Measurements from ENCODE around the gene ATP2A3.
"Not testable (repeated sequence)": the region's sequence is repeated elsewhere in the genome, so short reads cannot be mapped to it uniquely, and the experiment has no call there.

Gene ATP2A3

DNA sequence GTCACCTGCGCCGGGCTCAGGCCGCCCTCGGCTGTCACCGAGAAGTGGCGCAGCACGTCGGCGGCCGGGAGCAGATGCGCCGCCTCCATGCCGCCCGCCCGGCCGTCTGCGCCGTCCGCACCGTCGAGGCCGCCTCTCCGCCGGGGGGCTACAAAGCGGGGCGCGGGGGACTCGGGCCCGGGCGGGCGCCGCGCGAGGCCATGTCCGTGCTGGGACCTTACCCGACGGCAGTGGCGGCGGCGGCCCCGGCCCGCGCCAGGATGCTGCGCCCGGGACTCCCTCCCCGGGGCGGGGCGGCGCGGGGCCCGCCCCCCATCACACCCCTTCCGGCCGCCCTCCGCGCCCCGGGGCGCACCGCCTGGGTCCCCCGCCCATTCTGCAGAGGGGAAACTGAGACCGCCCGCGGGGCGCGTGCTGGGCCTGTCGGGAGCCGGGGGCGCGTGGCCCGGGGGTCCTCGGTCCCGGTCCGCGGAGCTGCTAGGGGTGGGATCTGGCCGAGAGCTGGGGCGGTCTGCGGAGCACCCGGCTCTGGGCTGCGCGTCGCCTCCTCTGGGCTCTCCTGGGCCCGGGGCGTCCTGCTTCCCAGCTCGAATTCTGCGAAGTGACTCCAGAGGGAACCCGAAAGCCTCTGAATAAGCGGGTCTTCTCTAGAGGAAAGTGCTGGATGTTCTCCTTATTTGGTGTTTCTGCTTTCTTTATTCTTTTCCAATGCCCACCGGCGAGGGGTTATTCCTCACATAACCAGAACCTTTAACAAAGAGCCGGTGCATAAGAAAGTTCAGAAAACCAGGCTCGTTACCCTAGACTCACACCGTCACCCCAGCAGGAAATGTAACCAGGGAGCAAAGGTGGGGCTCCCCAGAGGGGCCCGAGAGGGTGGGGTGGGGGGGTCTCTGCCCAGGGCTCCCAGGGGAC is at the start of gene ATP2A3:
Gene ATP2A3, minus strand, starts transcription at position 235 of the 915 bp plus-strand sequence. Its CDS starts 146 bp downstream, at position 89.
- no peak for DNase-seq

DNA sequence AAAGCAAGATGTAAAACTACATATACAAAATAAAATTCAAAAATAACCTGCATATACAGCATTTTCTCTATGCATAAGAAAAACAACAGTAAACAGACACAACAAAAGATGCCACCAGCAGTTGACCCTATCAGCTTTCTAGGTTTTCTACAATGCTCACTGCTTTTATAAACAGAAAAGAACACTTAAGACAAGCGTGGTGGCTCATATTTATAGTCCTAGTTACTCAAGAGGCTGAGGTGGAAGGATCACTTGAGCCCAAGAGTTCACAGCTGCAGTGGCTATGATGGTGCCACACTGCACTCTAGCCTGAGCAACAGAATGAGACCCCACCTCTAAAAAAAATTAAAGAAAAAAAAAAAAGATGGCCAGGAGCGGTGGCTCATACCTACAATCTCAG is 46.5 kb upstream of the ATP2A3 start:
- DNase-seq = no peak

DNA sequence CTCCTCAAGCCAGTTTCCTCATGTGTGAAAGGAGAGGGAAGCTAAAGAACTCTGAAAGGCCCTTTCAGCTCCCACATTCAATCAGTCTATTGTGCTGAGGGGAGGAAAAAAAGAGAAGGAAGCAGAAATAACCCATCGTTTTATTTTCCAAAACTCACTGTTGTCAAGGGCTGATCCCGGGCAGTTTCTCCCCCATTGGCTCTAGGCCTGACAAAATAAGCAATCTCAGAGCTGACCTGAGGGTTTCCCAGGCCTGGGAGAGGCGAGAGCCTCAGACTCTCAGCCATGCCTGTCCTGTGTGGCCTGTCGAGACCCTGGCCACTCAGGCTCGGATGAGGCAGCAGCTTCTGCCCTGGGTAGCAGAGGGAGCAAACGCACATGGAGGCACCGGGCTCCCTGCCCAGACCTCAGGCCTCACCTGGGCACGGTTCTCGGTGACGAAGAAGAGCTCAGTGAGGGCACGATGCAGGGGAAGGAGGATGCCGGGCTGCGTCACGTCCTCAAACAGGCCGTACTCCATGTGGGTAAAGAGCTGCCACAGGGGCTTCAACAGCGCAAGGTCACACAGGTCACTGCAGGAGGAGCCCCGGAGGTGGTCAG is 45.0 kb upstream of the ATP2A3 start:
- no peak for DNase-seq

DNA sequence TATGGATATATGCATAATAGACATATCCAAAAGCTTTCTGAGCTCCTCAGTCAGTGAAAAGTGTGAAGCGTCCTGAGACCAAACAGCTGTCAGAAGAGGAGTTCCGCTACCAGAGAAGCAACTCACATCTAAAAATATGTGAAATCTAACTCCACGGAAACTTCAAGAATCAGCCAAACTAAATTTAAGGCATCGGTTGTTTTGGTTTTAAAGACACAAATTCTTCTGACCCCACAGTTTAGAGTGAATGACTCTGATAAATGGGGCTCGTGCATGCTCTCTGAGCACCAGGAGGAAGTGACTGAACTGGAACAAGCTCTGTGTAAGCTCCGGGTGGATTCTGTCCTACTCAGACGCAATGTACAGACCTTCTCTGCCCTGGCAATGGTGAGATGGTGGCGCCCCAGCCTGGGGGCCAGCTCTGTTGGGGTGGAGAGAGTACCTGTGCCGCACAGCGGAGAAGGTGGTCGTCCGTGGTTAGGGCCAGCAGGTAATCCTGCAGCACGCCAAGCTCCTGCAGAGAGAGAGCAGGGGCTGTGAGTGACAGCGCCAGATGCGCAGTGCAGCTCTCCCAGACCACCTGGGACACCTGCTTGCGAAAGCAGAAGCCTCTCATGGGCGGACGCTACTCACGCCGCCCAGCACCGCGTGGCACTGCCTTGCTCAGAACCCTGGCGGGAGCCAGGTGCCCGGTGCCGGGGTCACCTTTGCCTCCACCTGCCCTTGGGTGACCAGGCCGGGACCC is 44.4 kb upstream of the ATP2A3 start:
- DNase-seq = no peak

DNA sequence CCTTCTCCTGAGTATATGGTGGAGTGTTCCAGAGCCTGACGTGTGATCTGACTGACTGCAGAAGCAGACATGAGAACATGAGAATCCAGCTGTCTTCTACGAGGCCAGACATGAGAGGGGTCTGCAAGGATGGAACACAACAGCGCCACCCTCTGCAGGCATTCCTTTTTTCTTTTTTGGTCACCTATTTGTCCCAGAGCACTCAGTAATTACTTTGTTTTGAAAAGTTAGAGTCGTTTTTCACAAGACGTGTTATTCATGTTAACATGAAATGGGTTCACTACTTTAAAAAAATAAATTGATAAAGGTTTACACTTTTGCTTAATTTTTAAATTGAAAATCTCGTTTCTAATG is 43.8 kb upstream of the ATP2A3 start:
- no peak for DNase-seq

DNA sequence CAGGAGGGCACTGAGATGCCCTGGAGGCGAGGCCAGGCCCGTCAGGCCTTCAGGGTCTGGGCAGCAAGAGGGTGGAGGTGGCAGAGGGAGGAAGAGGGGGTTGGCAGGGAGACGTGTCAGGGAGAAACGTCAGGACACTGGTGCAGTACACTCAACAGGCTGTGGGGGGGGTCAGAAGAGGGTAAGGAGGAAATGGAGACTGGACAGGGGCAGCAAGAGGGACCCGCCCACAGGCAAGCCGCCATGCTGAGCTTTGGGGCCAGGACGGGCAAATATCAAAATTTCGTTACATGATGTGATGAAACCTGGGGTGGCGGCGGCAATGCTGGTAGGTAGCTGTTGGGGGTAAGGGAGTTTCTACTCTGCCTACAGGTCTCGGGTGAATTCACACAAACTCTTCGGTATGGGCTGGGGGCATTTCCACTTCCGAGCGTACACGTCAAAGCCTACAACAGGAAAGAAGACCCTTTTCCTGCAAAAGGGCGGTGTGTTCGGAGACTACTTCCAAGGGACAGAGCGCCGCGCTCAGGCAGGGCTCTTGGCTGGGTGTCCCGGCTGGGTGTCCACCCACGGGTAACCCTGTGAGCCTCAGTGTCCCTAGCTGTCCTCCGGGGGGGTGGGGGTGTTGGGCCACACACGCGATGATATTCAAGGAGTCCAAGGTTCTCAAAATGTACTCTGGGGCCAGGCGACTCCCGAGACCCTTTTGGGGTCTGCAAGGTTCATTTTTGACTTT is 43.3 kb upstream of the ATP2A3 start:
- no peak for DNase-seq

DNA sequence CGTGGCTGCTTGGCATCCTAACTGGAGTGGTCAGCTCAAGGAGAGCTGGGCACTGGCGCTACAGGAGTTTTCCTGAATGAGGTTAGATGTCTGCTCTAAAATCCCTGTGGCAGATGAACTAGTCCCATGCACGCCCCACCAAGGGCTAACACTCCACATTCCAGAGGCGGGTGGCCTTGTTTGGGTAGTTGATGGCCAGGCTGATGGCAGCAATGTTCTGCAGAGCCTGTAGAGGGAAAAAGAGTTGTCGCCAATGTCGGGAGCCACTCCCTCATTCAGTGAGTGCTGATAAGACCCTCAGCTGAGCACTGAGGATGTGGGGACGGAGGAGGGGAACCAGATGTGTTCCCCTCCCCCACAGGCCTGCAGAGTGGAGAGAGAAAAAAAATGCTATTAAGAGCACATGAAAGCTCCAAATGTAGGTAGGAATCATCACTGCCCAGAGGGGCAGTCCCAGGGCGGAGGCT is 42.5 kb upstream of the ATP2A3 start:
- DNase-seq = no peak

DNA sequence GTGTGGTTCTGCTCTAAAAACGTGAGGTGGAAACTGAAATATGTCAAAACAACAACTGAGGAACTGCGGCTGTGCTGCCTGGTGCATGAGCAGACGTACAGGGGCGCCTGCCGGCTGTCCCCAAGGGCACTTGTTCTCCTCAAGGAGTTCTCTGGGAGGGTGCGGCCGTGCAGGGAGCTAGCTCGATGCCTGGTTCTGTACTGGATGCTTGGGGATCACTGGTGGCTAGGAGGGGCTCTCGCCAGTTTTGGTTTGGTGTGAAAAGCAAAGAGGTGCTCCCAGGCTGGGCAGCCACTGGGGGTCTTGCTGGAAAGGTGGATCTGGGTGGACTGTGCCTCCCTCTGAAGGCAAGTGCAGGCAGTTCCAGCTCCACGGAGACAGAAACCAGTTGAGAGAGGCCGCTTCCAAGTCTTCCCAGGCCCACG is 41.9 kb upstream of the ATP2A3 start:
- no peak for DNase-seq

DNA sequence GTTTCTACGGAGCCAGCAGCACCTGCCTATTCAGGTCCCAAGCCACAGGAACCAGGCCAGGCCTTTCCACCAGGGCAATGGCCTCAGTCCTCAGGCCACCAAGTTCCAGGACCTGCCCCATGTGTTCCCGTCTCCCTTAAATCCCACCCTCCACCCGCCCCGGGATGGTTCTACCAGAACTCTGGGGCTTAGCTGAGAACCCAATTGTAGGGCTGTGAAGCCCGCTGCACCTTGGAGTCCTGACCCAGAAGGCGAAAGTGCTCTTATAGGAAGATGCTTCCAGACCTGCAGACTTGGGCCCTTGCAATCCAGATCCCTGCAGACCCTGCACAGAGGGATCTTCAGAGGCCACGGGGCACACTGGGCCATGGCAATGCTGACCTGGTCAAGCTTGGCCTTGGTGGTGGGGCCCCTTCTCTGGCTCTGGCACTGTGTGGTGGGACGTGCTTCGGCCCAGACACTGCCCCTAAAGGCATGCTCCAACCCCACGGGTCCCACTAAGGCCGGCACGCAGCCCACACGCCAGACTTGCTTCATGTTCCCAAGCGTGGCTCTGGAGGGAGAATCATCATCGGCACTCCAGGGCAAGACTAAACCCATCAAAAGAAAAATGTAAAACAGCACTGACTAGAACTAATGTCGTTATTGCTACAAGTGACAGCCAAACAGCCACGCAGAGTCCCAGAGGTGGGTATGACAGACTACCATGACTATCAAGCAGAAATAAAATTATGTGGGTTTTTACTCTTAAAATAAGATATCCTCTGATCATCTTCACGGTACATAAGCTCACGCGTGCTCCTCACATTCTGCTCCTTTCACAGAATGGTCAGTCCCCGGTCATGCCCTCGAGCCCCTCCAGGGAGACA is 41.3 kb upstream of the ATP2A3 start:
- DNase-seq = no peak

DNA sequence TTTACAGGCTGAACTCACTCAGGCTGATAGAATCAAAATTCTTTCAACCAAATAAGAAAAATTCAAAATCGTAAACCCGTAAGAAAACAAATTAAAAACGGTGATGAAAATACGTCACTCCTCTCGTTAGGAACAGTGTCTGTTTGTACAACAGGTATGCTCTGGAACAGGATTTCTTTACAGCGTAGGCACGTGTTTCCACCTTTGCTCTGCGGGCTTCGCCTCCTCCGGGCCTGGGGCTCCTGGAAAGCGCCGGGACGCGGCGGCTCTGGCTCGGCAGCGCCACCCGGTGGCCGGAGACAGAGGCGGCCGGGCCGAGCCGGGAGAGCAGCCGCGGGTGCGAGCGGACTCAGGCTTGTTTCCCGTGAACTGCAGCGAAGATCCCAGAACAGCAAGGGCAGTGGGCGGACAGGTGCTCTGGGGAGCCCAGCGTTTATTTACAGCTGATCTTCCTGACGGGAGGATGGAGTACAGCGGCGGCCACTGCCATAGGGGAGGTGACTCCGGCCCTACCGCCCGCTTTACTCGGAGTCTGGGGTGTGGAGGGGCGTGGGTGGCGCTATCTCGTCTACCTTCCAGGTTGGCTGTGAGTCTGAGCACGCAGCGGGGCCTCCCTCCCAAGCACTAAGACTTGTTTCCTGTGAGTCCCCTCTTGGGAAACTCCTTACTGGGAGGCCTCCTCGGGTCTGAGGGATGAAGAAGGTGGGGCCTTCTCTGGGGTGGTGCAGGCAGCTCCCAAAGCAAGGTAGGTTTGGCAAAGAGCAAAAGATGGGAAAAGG is 40.5 kb upstream of the ATP2A3 start:
- DNase-seq = peak; percentile 55

DNA sequence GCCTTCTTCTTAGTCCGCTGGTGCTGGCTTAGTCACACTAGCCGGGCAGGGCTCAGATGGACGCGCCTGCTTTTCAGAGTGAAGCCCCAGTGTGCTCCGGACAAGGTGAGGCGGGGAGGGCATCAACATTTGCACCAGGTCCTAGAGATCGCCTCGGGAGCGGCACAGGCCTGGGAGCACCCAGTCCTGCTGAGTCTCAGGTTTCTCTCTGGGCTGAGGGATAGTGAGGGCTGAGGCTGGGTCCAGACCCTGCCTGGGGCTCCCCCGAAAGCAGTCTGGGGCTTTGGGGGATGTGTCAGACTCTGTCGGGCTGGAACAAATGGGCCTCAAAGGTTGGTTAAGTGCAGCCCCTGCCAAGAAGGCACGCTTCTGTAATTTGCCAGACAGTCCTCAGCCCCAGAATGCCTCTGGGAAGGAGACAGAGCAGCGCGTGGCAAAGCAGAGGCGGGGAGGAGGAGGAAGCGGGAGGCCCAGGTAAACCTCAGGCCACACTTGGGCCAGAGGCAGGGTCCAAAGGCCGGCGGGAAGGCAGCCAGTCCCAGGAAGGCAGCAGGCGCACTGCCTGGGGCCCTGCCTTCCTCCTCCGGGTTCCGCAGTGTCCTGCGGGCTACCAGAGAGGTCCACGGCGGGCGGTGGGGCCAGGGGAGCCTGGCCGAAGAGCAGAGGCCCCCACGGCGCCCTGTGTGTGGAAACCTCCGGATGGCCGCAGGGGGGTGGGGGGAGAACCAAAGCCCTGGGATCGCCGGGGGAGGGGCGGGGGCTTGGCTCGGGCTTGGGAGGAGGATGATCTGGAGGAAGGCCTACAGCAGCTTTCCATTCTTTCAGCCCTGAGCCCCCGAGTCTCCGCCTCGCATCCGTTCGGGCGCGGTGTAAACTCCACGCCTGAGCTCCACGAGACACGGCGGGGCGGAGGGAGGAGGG is 39.5 kb upstream of the ATP2A3 start:
- DNase-seq = no peak

DNA sequence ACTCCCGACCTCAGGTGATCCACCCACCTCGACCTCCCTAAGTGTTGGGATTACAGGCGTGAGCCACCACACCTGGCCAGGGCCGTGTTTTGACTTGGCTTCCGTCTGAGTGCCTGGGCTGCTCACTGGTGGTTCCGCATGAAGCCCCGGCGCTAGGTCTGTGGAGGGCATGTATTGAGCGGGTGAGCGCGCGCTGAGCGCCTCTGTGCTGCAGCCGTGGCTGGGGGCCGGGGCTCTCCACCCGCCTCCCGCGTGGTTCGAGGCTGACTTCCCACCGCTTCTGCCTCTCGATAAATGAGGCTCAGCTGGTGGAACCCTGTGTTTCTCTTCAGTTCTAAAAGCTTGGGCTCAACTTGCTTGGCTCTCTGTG is 38.9 kb upstream of the ATP2A3 start:
- DNase-seq = no peak

DNA sequence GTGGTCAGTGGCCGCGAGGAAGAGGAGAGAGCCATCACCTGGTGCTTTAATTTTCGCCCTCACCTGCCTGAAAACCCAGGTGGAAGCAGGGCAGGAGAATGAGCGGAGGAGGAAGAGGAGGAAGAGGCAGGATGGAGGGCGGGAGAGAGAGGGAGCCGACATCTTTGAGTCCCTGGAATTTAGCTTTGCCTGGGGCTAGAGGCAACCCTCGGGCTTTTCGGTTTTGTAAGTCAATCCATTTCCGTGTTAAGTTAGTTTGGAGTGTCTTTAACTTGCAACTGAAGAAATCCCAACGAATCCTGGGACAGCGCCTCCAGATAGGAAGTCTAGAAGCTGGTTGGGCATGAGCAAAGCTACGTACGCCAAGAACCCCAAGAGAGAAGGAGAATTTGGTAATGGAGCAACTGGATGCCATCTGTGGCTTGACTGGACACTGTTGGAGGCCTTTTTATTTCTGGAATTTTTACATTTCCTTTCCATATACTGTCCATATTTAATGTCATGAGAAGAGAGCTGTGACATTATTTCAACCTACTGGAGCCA is 36.9 kb upstream of the ATP2A3 start:
- no peak for DNase-seq

DNA sequence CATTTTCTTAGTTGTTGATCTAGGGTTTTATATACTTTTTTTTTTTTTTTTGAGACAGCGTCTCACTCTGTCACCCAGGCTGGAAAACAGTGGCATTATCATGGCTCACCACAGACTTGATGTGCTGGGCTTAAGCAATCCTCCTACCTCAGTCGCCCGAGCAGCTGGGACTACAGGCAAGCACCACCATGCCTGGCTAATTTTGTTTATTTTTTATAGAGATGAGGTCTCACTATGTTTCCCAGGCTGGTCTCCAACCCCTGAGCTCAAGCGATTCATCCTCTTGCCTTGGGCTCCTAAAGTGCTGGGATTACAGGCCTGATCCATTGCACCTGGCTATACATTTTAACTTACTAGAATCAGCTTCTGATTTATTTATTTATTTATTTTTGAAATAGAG is 34.2 kb upstream of the ATP2A3 start:
- DNase-seq = no peak

DNA sequence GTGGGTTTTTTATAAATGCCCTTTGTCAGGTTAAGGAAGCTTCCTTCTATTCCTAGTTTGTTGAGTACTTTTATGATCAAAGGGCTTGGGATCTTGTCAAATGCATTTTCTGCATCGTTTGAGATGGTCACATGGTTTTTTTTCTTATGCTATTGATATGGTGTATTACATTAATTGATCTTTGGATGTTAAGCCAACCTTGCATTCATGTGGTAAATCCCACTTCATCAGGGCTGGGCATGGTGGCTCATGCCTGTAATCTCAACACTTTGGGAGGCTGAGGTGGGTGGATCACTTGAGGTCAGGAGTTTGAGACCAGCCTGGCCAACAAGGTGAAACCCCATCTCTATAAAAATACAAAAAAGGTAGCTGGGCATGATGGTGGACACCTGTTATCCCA is 30.8 kb upstream of the ATP2A3 start:
- DNase-seq = no peak

DNA sequence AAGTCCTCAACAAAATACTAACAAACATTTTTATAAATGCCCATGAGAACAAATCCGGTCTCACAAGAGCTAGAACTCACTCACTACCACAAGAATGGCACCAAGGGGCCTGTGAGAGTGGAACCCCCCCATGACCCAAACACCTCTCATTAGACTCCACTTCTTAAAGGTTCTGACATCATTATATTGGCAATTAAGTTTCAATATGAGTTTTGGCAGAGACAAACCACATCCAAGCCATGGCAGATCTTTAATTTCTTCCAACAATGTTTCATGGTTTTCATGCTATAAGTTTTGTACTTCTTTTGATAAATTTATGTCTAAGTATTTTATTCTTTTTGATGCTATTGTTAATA is 30.0 kb upstream of the ATP2A3 start:
- no peak for DNase-seq

DNA sequence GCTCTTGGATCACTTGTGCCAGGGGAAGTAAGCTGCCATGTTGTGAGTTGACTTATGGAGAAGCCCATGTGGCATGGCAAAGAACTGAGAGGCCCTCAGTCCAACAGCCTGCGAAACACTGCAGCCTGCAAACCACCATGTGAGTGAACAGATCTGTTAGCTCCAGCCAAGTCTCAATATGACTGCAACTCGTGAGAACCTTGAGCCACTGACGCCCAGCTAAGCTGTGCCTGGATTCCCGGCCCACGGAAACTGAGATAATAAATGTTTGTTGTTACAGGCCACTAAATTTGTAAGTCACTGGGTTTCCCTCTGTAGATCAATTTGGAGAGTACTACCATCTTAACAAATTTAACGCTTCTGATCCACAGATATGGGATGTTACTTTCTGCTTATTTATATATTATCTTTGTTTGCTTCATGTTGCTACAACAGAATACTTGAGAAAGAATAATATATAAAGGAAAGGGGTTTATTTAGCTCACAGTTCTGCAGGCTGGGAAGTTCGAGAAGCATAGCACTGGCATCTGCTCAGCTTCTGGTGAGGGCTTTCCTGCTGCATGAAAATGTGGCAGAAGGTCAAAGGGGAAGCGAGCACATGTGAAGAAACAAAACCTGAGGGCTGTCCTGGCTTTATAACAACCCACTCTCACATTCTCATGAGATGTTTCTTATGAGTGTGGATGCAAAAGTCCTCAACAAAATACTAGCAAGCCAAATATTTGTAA is 29.4 kb upstream of the ATP2A3 start:
- DNase-seq = no peak

DNA sequence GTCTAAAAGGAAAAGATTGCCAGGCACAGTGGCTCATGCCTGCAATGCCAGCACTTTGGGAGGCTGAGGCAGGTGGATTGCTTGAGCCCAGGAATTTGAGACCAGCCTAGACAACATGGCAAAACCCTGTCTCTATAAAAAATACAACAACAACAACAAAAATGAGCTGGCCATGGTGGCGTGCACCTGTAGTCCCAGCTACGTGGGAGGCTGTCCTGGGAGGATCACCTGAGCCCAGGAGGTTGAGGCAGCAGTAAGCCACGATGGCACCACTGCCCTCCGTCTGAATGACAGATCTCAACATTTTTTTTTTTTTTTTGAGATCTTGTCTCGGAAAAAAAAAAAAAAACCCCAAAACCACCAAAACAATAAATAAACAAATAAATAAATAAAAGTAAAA is 28.1 kb upstream of the ATP2A3 start:
- no peak for DNase-seq

DNA sequence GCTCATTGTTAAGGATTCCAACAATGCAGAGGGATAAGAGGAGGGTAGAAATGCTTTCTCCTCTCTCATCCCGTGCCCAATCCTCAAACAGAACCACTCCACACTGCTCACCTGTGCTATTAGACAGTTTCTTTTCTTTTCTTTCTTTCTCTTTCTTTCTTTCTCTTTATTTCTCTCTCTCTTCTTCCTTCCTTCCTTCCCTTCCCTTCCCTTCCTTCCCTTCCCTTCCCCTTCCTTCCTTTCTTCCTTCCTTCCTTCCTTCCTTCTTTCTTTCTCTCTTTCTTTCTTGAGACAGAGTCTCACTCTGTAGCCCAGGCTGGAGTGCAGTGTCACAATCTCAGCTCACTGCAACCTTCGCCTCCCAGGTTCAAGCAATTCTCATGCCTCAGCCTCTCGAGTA is 27.5 kb upstream of the ATP2A3 start:
- DNase-seq = not testable (repeated sequence)
